Right ventricle myocardium inferior (tissue), 1 donor: ENCODE results near the gene TBXAS1. TPM values are rescaled to one million over a fixed set of nuclear protein-coding genes. Genes with fewer than 3 reads are reported as not detected.

Experiments used
- ATAC-seq: fragments of 200-7000 bp; cut with Tn5 transposase; one replicate; pipeline ENCODE4 v1.9.1; 2020; ENCODE audit warnings: mild to moderate bottlenecking, moderate library complexity
- DNase-seq: peaks from one replicate; pipeline ENCODE4 v3.0.0; 2021; ENCODE audit errors: missing footprints
- intact Hi-C: fragments of 100-400 bp; cut with DNase I; formaldehyde crosslinking; loops from one replicate; pipeline ENCODE4 v1.11.0; 2022
- total RNA-seq: library from RNA; stranded (reverse); fragmentation: NEBNext Ultra II Directional; extraction: Animal tissue kit (Norgen Biotek cat#: 25700); gene quantifications from one replicate; pipeline ENCODE4 v1.2.1, GENCODE V29; 2021
- donor health status: DM: no; HTN: yes; CAD: no; lungs with severe emphysema.

TBXAS1 gene
- total RNA-seq, 1 donor from 2014 or later: 6.0 TPM

- DNase-seq (no peak), ATAC-seq (no peak)
- intact Hi-C loops: no loop called here
These were observed 192.5 kb downstream of the TBXAS1 start for GRCh38 chr7:140021603-140022002.

GRCh38 chr7:140022582-140023211 lies 193.6 kb downstream of the TBXAS1 start:
- intact Hi-C loops: no loop called here
- DNase-seq: no peak
- no peak for ATAC-seq

- intact Hi-C loops: no loop called here
- ATAC-seq: no peak
These were observed 194.7 kb downstream of the TBXAS1 start for GRCh38 chr7:140023728-140024127.

GRCh38 chr7:140024585-140024984 lies 195.5 kb downstream of the TBXAS1 start:
- ATAC-seq (no peak), DNase-seq (no peak)
- intact Hi-C loops: no loop called here

More at GRCh38 chr7:140023728-140024127, 194.7 kb downstream of the TBXAS1 start:
- DNase-seq: no peak

GRCh38 chr7:140025241-140025640 lies 196.2 kb downstream of the TBXAS1 start:
- ATAC-seq (no peak), DNase-seq (no peak)
- intact Hi-C loops: no loop called here

- DNase-seq (no peak), ATAC-seq (no peak)
- intact Hi-C loops: no loop called here
These were observed 196.9 kb downstream of the TBXAS1 start for GRCh38 chr7:140025814-140026433.

GRCh38 chr7:140026935-140027334 lies 197.9 kb downstream of the TBXAS1 start:
- intact Hi-C loops: no loop called here
- DNase-seq: no peak
- no peak for ATAC-seq

GRCh38 chr7:140027858-140028257 lies 198.8 kb downstream of the TBXAS1 start:
- DNase-seq (no peak), ATAC-seq (no peak)
- intact Hi-C loops: no loop called here

GRCh38 chr7:140028311-140028710 lies 199.2 kb downstream of the TBXAS1 start:
- intact Hi-C loops: no loop called here
- ATAC-seq (no peak), DNase-seq (no peak)

- intact Hi-C loops: no loop called here
- ATAC-seq (no peak), DNase-seq (no peak)
These were observed 200.0 kb downstream of the TBXAS1 start for GRCh38 chr7:140029072-140029471.

- ATAC-seq (no peak), DNase-seq (no peak)
- intact Hi-C loops: no loop called here
These were observed 202.3 kb downstream of the TBXAS1 start for GRCh38 chr7:140031364-140031763.

GRCh38 chr7:140033036-140033435 lies 204.0 kb downstream of the TBXAS1 start:
- ATAC-seq (no peak), DNase-seq (no peak)
- intact Hi-C loops: no loop called here

- ATAC-seq (no peak), DNase-seq (no peak)
- intact Hi-C loops: no loop called here
These were observed 204.8 kb downstream of the TBXAS1 start for GRCh38 chr7:140033779-140034363.

- ATAC-seq (no peak), DNase-seq (no peak)
- intact Hi-C loops: no loop called here
These were observed 205.4 kb downstream of the TBXAS1 start for GRCh38 chr7:140034421-140034820.

- intact Hi-C loops: no loop called here
- DNase-seq (no peak), ATAC-seq (no peak)
These were observed 206.5 kb downstream of the TBXAS1 start for GRCh38 chr7:140035400-140036223.

GRCh38 chr7:140036224-140036962 lies 207.3 kb downstream of the TBXAS1 start:
- ATAC-seq (peak; percentile 66), DNase-seq (no peak)
- intact Hi-C loops: no loop called here

GRCh38 chr7:140039066-140039465 lies 210.0 kb downstream of the TBXAS1 start:
- ATAC-seq (no peak), DNase-seq (no peak)
- intact Hi-C loops: no loop called here

- intact Hi-C loops: no loop called here
- ATAC-seq (no peak), DNase-seq (no peak)
These were observed 210.8 kb downstream of the TBXAS1 start for GRCh38 chr7:140039896-140040295.
